ENCODE measurements around the gene TTC33. TPM values are rescaled to one million over a fixed set of nuclear protein-coding genes. Genes with fewer than 3 reads are reported as not detected.

Gene TTC33
- total RNA-seq, 4 donors from 2014 or later: 11.3 to 19.0 (median 14.9) TPM

DNA sequence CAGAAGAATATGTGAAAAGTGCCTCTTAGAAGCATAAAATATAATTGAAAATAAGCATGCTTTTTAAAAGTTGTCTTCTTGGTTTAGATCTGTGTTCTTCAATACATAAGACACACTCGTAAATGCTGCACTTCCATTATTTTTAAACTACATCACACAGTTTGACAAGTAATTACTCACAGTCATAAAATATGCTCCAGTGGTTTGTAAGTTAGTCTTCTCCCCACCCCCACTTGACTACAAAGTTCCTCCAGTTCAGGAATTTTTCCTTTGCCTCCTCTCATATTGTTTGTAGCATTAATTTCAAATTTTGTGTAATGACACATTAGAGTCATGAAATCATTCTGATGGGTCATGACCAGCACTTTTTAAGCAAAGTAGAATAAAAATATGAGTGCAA, 136.3 kb downstream of the TTC33 start:
- H3K9me3 ChIP-seq: no peaks in the 10 kb centered on the region
- peaks cover 0 to 17% (median 0%) of the 10 kb centered on the region in 4 donors for H3K4me1 ChIP-seq
- H3K4me3 ChIP-seq: no peak overlapping the region
- H3K36me3 ChIP-seq: no peaks in the 10 kb centered on the region
- no peaks in the 10 kb centered on the region for H3K27me3 ChIP-seq
- TF ChIP-seq POLR2A (IDR thresholded peaks at IDR 0.05): no peak
- TF ChIP-seq, protein P1, sequence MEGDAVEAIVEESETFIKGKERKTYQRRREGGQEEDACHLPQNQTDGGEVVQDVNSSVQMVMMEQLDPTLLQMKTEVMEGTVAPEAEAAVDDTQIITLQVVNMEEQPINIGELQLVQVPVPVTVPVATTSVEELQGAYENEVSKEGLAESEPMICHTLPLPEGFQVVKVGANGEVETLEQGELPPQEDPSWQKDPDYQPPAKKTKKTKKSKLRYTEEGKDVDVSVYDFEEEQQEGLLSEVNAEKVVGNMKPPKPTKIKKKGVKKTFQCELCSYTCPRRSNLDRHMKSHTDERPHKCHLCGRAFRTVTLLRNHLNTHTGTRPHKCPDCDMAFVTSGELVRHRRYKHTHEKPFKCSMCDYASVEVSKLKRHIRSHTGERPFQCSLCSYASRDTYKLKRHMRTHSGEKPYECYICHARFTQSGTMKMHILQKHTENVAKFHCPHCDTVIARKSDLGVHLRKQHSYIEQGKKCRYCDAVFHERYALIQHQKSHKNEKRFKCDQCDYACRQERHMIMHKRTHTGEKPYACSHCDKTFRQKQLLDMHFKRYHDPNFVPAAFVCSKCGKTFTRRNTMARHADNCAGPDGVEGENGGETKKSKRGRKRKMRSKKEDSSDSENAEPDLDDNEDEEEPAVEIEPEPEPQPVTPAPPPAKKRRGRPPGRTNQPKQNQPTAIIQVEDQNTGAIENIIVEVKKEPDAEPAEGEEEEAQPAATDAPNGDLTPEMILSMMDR (IDR thresholded peaks at IDR 0.05): no peak
- H3K27ac ChIP-seq: no peak overlapping the region
- no peak for DNase-seq

DNA sequence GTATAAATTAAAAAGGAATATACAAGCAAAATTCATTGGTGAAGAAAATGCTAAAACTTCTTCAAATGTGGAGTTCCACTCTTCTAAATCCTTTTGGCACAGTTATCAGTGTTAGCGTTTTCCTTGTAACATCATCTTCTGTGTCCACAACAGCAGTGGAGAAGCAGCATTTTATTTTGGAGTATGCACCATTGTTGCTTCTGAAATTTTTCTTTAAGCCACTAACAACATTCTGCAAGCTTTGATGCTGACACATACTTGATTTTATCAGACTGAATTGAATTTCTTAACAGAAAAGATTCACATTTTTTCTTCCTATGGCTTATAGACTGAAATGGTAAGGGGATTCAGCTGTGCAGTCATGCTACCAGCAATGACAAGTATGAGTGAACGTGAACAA, 136.8 kb downstream of the TTC33 start:
- Histone ChIP-seq H3K9me3 (no peaks in the 10 kb centered on the region), H3K27me3 (no peaks in the 10 kb centered on the region), H3K4me1 (peaks cover 0 to 17% (median 0%) of the 10 kb centered on the region in 4 donors), H3K27ac (no peak overlapping the region), H3K36me3 (no peaks in the 10 kb centered on the region), H3K4me3 (no peak overlapping the region)
- TF ChIP-seq POLR2A (IDR thresholded peaks at IDR 0.05): no peak
- TF ChIP-seq, protein P1 (IDR thresholded peaks at IDR 0.05): no peak
- no peak for DNase-seq

DNA sequence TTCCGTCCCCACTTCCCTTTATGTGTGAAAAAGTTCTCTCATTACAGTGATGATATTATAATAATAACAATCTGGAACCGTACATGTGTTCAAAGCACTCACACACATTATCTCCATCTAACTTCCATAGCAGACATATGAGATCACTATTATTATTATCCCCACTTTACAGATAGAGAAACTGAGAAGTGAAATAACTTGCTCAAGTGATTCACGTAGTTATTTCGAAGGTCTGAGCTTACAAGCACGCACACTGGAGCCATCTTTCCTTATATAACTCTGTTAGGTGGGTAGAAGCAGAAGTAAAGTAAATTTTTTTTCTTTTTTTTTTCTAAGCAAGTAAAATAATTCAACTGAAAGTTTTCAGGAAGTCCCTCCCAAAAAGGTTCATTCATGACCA, 139.0 kb downstream of the TTC33 start:
- Histone ChIP-seq H3K4me1 (no peaks in the 10 kb centered on the region), H3K27ac (no peak overlapping the region), H3K9me3 (no peaks in the 10 kb centered on the region), H3K27me3 (no peaks in the 10 kb centered on the region), H3K4me3 (no peak overlapping the region), H3K36me3 (no peaks in the 10 kb centered on the region)
- TF ChIP-seq, protein P1 (IDR thresholded peaks at IDR 0.05): no peak
- no peak for TF ChIP-seq POLR2A (IDR thresholded peaks at IDR 0.05)
- DNase-seq: no peak

DNA sequence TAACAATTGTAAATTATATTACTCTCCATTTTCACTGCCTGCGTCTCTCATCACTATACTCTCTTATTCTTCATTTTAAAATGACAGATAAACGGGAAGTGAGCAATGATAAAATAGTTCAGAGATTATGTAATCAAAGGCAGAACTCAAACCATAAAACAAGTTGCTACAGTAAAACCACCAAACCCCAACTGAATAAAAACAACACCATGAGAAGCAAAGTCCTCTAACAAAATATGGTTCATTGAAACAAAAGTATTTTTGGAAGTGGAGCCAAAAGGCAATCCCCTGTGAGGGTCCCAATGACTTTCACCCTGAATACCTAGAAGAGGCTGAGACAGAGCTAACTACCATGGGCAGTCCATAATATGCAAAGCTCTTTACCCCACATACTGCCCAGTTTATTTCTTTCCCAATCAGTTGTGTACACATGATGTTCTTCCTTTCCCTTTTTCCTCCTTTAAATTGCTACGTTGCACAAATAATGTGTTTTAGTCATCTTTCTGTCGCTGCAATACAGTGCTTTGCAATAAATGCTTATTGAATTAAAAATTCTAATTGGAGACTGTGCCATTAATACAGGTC, 140.1 kb downstream of the TTC33 start:
- H3K9me3 ChIP-seq: no peaks in the 10 kb centered on the region
- H3K27ac ChIP-seq: peak overlapping the region in 2 of 4 donors; percentile 11 to 45
- no peak overlapping the region for H3K4me3 ChIP-seq
- no peaks in the 10 kb centered on the region for H3K36me3 ChIP-seq
- no peak for DNase-seq
- no peak for TF ChIP-seq POLR2A (IDR thresholded peaks at IDR 0.05)
- H3K27me3 ChIP-seq: no peaks in the 10 kb centered on the region
- H3K4me1 ChIP-seq: no peaks in the 10 kb centered on the region

DNA sequence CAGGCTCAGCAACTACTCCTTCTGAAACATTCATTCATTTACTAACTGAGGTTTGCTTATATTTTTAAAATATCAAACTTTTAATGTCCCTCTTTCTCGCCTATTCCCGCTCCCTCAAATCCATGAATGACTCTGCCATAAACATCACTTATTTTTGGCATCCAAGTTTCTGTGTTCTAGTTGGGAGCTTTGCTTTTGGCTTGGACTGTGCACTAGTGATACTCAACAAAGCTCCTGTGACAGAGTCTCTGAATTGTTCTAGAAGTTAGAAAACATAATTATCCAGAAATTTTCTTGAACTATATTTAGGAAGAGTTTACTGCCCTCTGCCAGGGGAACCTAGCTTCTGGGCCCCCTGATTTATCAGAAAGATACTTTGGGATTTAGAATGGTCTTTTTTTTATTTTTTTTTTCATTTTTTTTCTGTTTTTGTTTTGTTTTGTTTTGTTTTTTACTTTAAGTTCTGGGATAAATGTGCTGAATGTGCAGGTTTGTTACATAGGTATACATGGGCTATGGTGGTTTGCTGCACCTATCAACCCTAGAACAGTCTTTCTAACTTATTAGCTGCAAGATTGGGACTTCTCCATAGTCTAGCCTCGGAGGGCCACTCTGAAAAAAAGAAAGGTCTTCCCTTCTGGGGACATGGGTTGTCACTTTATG, 140.7 kb downstream of the TTC33 start:
- no peak for TF ChIP-seq POLR2A (IDR thresholded peaks at IDR 0.05)
- TF ChIP-seq, protein P1 (IDR thresholded peaks at IDR 0.05): no peak
- peak overlapping the region in 1 of 4 donors; percentile 11 for H3K27ac ChIP-seq
- no peak overlapping the region for H3K4me3 ChIP-seq
- H3K27me3 ChIP-seq: no peaks in the 10 kb centered on the region
- H3K9me3 ChIP-seq: no peaks in the 10 kb centered on the region
- no peaks in the 10 kb centered on the region for H3K4me1 ChIP-seq
- H3K36me3 ChIP-seq: no peaks in the 10 kb centered on the region
- no peak for DNase-seq

DNA sequence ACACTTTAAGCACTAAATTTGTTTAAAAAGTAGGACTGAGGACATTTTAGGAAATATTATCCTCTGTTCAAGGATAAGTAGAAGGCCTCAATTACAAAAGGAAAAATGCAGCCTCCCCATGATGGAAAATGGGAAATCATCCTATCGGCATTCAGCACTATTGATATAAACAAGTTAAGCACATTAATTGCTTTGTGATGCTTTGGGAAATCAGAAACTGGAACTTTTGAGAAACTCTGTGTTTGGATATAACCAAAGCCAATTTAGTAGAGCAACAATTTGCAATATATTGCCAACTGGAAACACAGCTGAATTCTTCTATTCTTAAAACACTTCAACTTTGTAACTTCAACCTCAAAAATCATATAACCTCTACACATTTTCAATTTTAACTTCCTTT, 141.3 kb downstream of the TTC33 start:
- H3K27ac ChIP-seq: no peak overlapping the region

More for the DNA sequence above, 141.3 kb downstream of the TTC33 start:
- no peaks in the 10 kb centered on the region for H3K4me1 ChIP-seq
- no peaks in the 10 kb centered on the region for H3K27me3 ChIP-seq
- H3K9me3 ChIP-seq: no peaks in the 10 kb centered on the region
- DNase-seq: no peak
- H3K4me3 ChIP-seq: no peak overlapping the region
- H3K36me3 ChIP-seq: no peaks in the 10 kb centered on the region
- TF ChIP-seq, protein P1 (IDR thresholded peaks at IDR 0.05): no peak
- TF ChIP-seq POLR2A (IDR thresholded peaks at IDR 0.05): no peak

Measured in Peyer's patch (tissue), 4 donors.